Measurements from ENCODE around the gene PEPD.

Gene PEPD

GRCh38 chr19:33471111-33471996, 50.2 kb downstream of the PEPD start:
- no peak for DNase-seq

DNA sequence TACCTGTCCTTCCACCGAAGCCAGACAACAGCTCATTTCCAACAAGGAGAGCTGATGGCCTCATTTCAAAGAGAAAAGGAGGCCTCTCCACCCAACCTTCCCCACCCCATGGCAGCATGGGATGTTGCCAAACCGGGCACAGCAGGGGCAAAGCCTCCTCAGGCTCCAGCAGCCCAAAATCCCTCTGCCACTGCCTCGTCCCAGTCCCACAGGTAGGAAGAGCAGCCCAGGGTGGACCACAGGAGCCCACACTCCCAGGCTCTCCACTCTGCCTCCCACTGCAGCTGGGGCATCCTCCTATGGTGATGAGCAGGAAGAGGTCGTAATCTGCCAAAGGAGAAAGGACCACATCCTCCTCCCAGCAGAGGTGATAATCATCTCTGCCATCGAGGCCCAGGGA, 50.9 kb downstream of the PEPD start:
- DNase-seq = no peak

- DNase-seq = no peak
Measured at GRCh38 chr19:33470040-33470330, 51.6 kb downstream of the PEPD start.

- no peak for DNase-seq
Measured at GRCh38 chr19:33469171-33470039, 52.2 kb downstream of the PEPD start.

DNA sequence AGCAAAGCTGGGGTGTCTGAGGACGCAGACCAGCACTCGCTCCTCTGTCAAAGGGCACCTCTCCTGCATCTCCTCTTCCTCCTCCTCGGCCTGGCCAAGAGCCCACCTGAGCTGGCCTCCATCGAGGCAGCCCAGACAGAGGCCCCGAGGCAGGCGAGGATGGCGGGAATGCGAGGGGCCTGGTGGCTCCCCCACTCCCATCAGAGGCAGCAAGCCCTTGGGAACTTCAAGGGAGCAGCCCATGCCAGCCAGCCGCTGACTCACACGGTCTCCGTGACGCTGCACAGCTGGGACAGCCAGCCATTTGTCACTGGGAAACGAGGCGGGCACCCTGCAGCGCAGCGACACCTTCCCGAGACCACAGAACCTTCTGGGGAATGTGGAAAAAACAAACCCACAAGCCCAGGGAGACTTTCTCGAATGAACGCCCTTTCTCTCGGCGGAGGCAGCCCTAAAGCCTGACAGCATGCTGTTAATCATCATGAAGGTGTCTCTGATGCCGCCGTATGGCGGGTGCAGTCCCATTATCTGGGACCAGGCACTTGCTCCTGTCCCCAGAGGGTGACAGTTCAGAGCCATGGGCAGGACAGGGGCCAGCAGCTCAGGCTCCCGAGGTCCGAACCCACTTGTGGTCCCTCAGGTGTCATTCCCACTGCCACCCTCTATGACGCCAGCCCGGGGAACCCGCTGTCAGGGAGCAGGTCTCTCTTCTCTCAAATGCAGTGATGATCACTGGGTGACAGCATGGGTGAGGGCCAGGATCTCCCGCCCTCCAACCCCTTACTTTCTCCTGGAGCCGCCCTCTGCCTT, 53.0 kb downstream of the PEPD start:
- no peak for DNase-seq

DNA sequence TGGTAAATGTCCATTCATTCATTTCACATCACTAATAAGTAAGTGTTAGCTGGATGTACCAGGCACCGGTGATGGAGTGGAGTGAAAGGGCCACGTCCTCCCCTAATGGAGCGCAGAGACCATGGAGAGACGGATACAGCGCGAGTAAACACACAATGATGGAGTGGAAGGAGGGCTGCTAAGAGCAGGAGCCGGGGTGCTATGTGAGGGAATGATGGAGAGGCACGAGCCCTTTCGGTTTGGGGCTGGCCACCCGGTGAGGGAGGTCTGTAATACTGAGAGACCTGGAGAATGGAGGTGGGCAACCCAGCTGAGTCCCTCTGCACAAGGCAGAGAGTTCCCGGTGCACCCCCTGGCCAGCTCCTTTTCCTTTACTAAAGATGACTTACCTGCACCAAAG, 53.7 kb downstream of the PEPD start:
- DNase-seq = no peak

DNA sequence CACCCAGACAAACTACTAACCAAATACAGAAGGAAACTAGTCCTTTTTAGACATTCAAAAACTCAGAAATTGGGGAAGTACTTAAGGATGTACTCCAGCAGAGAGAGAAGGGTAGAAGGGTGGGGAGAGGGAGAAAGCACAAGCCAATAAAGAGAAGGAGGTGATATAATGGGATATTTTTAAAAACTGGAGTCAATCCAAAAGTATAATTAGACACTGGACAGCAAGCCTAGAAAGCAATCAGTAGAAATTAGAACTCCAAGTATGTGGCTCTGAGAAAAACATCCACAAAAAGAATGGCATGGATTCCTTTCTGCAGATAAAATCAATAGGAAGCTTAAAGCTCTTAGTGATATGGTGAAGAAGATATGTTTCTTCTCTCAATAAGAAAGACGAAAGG, 55.8 kb downstream of the PEPD start:
- no peak for DNase-seq

- no peak for DNase-seq
Measured at GRCh38 chr19:33465371-33465770, 56.2 kb downstream of the PEPD start.

DNA sequence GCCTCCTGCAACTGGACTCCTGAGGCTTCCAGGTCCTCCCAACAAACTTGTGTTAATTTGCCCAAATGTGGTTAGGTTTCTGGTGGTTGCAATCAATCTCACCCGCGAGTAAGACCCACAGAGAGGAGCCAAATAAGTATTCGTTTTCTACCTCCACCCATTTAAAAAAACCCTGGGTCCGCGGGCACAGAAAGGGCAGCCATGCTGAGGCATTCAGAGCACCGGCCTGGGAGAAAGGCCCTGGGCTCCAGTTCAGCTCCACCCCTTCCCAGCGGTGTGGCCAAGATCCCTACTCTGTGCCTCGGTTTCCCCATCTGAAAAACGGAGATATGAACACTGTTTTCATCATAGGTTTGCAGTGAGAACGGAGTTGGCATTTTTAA, 56.9 kb downstream of the PEPD start:
- DNase-seq = no peak

DNA sequence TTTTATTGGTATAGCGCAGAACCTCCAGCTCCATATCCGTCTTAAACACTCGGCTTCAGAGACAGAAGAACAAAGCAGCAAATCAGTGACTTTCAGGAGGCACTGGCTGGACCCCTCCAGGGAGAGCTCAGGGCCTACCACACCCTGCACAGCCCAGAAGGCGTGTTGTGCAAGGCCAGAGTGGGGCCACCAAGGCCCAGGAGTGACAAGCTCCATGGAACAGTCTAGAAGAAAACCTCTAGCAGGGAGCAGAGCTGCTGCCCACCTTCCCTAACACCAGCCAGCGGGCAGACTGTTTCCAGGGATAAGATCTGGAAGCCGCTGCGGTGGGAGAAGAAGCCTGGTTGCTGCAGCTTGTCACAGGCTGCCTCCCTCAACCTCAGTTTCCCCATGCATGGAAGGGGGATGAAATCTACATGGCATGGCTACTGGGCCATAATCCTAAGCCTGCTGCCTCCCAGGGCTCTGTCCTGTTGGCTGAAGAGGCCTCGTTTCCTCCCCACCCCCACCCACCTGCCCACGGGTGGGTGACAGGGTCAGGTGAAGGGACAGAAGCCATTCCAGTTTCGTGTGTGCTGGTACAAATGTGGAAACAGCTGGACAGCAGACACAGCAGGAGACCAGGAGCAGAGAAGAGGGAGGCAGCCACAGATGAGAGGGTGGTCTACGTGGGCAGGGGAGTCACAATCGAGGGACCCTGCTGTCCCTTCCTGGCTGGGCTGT, 57.4 kb downstream of the PEPD start:
- no peak for DNase-seq

DNA sequence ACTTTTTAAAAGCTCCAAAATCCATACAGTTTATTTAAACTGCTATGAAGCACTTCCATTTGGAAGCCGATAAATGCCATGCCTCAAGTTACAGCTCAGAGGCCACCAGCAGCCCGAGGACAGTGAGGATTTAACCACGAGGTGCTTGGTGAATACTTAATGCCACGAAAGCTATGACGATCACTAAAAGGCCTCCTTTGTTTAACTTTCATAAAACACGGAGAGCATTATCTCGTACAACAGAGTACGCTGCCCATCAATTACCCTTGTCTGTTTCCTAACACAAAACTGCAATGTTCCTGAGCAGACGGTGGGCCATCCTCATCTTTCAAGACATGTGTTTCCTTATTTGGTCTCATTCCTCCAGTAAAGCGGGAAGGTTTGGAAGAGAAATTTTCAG, 58.4 kb downstream of the PEPD start:
- no peak for DNase-seq

DNA sequence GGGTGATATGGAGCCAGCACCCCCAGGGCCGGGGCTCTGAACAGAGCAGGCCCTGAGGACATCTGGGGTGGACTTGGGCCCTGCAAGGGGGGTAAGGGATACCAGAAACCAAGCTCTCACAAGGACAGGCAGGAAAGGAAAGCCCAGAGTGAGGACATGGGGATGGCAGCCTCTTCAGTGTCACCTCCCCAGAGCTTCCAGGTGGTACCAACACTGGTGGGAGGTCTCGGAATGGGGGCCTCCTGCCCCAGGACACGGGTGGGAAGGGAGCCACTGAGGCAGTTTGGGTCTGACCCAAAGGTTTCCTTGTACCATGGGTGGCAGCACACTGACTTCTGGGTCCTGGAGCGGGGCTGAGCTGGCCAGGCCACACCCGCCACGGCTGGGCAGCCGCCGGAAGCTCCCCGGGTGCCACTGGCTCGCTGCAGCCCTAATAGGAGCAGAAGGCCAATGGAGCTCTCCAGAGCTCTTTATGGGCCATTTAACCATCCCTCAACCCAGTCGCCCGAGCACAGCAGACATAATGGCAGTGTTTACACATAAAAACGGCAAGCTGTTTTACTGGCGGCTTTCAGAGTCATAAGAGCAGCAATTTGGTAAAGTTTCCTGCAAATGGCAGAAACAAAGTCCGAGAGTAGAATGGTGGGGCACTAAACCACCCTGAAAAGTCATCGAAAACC, 59.3 kb downstream of the PEPD start:
- DNase-seq = no peak

- DNase-seq = no peak
Measured at GRCh38 chr19:33461256-33462111, 60.1 kb downstream of the PEPD start.

DNA sequence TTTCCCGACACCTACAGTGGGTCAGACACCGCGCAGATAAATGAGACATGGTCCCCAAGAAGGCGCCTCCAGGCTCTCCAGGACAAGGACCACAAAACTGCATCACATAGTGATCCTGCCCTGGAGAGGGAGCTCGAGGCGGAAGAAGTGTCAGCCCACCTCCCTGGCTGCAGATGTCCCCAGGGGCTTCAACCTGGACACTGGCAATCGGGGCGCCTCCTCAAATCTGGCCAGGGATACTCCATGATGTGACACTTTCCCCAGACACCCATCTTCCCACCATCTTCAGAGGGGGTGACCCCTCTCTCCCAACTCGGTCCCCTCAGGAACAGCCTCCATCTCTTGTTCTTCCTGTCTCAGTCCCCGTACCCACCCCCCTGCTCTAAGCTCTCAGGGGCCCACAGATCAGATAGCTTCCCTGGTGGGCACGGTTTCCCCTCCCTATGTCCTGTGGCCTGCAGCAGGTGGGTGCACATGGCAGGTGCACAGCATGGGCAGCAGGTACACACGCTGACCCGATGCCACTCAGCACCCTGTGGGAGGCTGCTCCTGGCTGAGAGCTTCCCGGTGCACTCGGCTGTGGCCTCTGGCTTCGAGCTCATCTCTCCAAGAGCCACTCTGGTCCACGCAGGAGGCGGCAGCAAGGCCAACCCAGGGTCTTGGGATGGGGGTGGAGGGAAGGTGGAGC, 61.2 kb downstream of the PEPD start:
- no peak for DNase-seq

DNA sequence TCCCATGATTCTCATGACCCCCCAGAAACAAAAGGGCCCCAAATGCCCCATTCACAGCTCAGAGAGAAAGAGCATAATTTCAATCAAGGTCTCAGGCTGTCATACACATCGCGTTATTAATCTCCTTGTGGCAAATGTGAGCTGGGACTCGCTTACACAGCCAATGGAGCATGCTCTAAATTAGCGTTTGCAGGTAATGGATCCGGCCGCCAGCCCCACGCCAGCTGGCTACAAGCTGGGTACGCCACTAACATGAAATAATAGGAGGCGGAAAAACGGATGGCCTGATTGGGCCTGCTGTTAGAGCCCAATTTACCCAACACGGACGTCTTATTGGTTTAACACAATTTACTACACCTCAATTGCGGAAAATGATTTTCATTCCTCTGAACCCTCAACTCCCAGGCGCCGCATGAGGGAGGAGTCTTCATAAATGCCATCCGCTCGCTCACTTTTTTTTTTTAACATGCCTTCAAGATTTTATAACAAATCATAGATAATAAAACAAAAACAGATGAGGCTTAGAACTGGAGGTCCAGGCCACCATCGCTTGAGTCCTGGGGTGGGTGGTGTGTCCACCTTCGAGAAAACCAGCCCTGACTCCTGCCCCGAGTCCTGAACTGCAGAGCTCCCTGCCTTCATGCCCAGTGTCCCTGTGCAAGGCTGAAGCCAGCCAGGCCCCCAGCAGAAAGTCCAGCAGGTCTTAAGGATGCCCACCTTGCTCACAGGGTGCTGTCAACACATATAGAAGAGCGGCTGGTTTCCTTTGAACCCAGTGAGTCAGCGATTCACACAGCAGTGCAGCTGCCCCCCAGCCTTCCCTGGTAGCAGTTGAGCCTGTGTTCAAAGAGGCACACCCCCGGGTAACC, 62.1 kb downstream of the PEPD start:
- no peak for DNase-seq

DNA sequence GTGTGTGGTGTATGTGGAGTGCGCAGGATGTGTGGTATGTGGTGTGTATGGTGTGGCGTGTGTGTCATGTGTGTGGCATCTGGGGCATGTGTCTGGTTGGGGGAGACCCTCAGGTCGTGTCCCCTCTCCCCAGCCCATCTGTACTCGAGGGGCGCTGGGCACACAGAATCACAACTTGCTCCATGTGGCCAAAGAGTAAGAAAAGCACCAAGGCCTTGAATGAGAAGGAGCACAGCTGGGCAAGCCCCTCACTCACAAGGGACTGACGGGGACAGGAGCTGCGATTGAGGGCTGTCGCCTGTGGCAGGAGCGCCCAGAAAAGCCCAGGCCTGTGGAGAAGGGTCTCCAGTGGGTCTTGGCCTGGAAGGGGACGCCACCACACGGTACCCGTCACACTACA, 62.8 kb downstream of the PEPD start:
- no peak for DNase-seq

DNA sequence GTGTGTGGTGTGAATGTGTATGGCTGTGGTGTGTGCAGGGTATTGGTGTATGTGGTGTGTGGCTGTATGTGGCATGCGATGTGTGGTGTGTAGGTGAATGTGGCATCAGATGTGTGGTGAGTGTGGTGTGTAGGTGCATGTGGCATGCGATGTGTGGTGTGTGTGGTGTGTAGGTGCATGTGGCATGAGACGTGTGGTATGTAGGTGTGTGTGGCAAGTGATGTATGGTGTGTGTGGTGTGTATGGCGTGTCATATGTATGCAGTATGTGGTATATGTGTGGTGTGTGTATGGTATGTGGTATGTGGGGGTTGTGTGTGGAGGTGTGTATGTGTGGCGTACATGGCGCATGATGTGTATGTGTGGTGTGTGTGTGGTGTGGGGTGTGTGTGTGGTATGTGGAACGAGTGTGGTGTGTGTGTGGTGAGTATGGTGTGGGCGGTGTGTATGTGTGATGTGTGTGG, 63.4 kb downstream of the PEPD start:
- no peak for DNase-seq

DNA sequence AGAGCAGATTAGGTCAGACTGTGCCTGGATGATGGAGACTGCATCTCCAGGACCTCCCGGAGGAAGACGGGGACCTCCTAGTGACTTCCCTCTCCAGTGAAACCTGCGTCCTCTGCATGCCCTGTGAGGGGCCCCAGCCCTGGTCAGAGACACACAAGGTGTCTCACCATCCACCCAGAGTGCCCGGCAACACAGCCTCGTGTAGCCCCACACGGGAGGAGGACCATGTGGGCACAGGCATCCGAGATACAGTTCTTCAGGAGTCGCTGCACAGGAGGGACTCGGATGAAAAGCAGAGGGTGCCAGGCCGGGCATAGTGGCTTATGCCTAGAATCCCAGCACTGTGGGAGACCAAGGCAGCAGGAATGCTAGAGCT, 64.8 kb downstream of the PEPD start:
- DNase-seq = no peak

GRCh38 chr19:33456076-33456844, 65.3 kb downstream of the PEPD start:
- DNase-seq = no peak

Measured in DMS53 (cell line).